Loucy (cell line): ENCODE measurements around the gene MAP2K3.

ENCODE experiments used
- EZH2phosphoT487 ChIP-seq: fragments of 200-600 bp; IDR thresholded peaks from 2 replicates; pipeline ENCODE4 v1.6.1; 2018; ENCODE audit warnings: antibody characterized with exemption, mild to moderate bottlenecking, moderate library complexity, borderline replicate concordance
- TF ChIP-seq, protein P1 (sequence below): fragments of 200-600 bp; sonication (generic); conservative IDR thresholded peaks from 2 replicates; pipeline ENCODE4 v1.5.1; 2014; ENCODE audit warnings: mild to moderate bottlenecking, antibody characterized with exemption, low read length

DNA sequence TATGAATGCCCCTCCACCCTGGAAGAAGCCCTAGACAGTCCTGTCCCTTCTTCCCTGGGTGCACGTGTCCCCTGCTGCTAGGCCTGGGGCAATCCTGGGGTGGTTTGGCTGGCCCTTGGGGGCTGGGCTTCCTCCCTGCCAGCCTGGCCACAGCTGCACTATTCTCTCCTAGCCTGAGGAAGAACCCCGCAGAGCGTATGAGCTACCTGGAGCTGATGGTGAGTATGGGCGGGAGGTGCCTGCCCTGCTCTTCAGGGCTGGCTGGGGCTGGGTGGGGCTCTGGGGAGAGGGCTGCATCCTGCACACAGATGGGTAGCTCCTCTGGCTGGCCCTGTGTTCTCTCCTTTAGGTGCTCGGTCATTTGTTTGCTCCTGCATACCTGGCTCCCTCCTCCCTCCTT is 28.8 kb downstream of the MAP2K3 start:
- TF ChIP-seq, protein P1, sequence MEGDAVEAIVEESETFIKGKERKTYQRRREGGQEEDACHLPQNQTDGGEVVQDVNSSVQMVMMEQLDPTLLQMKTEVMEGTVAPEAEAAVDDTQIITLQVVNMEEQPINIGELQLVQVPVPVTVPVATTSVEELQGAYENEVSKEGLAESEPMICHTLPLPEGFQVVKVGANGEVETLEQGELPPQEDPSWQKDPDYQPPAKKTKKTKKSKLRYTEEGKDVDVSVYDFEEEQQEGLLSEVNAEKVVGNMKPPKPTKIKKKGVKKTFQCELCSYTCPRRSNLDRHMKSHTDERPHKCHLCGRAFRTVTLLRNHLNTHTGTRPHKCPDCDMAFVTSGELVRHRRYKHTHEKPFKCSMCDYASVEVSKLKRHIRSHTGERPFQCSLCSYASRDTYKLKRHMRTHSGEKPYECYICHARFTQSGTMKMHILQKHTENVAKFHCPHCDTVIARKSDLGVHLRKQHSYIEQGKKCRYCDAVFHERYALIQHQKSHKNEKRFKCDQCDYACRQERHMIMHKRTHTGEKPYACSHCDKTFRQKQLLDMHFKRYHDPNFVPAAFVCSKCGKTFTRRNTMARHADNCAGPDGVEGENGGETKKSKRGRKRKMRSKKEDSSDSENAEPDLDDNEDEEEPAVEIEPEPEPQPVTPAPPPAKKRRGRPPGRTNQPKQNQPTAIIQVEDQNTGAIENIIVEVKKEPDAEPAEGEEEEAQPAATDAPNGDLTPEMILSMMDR: no peak
- TF ChIP-seq EZH2phosphoT487: no peak
